Peyer's patch (tissue), 4 donors: Measurements from ENCODE around the gene IRF3. TPM values are rescaled to one million over a fixed set of nuclear protein-coding genes. Genes with fewer than 3 reads are reported as not detected.

Source experiments
- DNase-seq, 3 donors: peaks; one replicate each; pipeline ENCODE4 v3.0.0-alpha.2; 2017 to 2019
- H3K27ac ChIP-seq, 4 donors: fragments of 200-600 bp; sonication (generic); one replicate each; pipeline ENCODE4 v1.5.1; 2016 to 2019
- H3K27me3 ChIP-seq, 2 donors: fragments of 200-600 bp; sonication (generic); one replicate each; pipeline ENCODE4 v1.5.1; 2019
- H3K36me3 ChIP-seq, 3 donors: fragments of 200-600 bp; sonication (generic); one replicate each; pipeline ENCODE4 v1.5.1; 2016 to 2019
- H3K4me1 ChIP-seq, 4 donors: fragments of 200-600 bp; sonication (generic); one replicate each; pipeline ENCODE4 v1.5.1; 2016 to 2019
- H3K4me3 ChIP-seq, 4 donors: fragments of 200-600 bp; sonication (generic); 1 replicate in 3 of 4; 2 replicates in 1 of 4; pipeline ENCODE4 v1.5.1; 2016 to 2019; ENCODE audit warnings: mild to moderate bottlenecking in 1 of 4
- H3K9me3 ChIP-seq, 4 donors: fragments of 200-600 bp; sonication (generic); one replicate each; pipeline ENCODE4 v1.5.1; 2016 to 2019; ENCODE audit warnings: mild to moderate bottlenecking in 1 of 4
- CTCF ChIP-seq, 6 experiments: fragments of 450-650 bp in 4 of 6; fragments of 200-600 bp in 2 of 6; sonication (generic) in 1 of 6; IDR thresholded peaks; one replicate each; pipeline ENCODE4 v1.5.1; 2017 to 2019; ENCODE audit warnings: antibody characterized with exemption in 6 of 6, mild to moderate bottlenecking in 3 of 6, moderate library complexity in 1 of 6
- POLR2A ChIP-seq, 2 donors: fragments of 450-650 bp; IDR thresholded peaks; one replicate each; pipeline ENCODE4 v1.5.1; 2017; ENCODE audit warnings: antibody characterized with exemption in 2 of 2, mild to moderate bottlenecking in 2 of 2, moderate library complexity in 2 of 2
- total RNA-seq, 4 donors: library from RNA; depleted of rRNA; stranded (reverse); fragments of >200 nt; gene quantifications; one replicate each; pipeline ENCODE4 v1.1.0, GENCODE V29; 2016

IRF3 gene
- total RNA-seq, 4 donors from 2014 or later = 98.6 to 131 (median 120) TPM

GRCh38 chr19:49704888-49705642, 39.4 kb upstream of the IRF3 start:
- H3K36me3 ChIP-seq = no peaks in the 10 kb centered on the region
- H3K27me3 ChIP-seq = no peaks in the 10 kb centered on the region
- no peak overlapping the region for H3K4me3 ChIP-seq
- no peak for TF ChIP-seq POLR2A (IDR thresholded peaks at IDR 0.05)
- TF ChIP-seq CTCF (IDR thresholded peaks at IDR 0.05) = no peak
- no peak for DNase-seq
- no peaks in the 10 kb centered on the region for H3K9me3 ChIP-seq
- H3K27ac ChIP-seq = no peak overlapping the region
- H3K4me1 ChIP-seq = no peaks in the 10 kb centered on the region

DNA sequence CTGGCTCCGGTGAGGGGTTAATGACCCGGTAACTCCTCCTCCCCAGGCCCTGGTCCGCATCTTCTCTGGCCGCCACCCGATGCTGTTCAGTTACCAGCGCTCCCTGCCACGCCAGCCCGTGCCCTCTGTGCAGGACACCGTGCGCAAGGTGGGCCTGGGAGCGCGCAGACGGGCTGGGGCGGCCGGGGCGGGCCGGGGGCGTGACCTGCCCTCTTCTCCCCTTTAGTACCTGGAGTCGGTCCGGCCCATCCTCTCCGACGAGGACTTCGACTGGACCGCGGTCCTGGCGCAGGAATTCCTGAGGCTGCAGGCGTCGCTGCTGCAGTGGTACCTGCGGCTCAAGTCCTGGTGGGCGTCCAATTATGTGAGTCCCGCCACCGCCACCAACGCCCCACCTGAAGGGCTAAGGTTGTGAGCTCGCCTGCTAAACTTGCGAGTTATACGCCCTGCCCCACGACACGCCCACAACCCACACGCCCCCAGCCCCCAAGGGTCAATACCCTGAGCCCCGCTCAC, 35.7 kb upstream of the IRF3 start:
- no peaks in the 10 kb centered on the region for H3K36me3 ChIP-seq
- no peaks in the 10 kb centered on the region for H3K9me3 ChIP-seq
- H3K27ac ChIP-seq = no peak overlapping the region
- no peaks in the 10 kb centered on the region for H3K27me3 ChIP-seq
- DNase-seq = no peak
- H3K4me1 ChIP-seq = no peaks in the 10 kb centered on the region
- TF ChIP-seq CTCF (IDR thresholded peaks at IDR 0.05) = no peak
- no peak for TF ChIP-seq POLR2A (IDR thresholded peaks at IDR 0.05)
- no peak overlapping the region for H3K4me3 ChIP-seq

- DNase-seq = no peak
- Histone ChIP-seq H3K4me3 (no peak overlapping the region), H3K36me3 (no peaks in the 10 kb centered on the region), H3K9me3 (no peaks in the 10 kb centered on the region), H3K27ac (no peak overlapping the region), H3K4me1 (no peaks in the 10 kb centered on the region), H3K27me3 (no peaks in the 10 kb centered on the region)
- no peak for TF ChIP-seq CTCF (IDR thresholded peaks at IDR 0.05)
- TF ChIP-seq POLR2A (IDR thresholded peaks at IDR 0.05) = no peak
These were observed 34.9 kb upstream of the IRF3 start for GRCh38 chr19:49700563-49700962.

GRCh38 chr19:49699364-49699763, 33.7 kb upstream of the IRF3 start:
- TF ChIP-seq CTCF (IDR thresholded peaks at IDR 0.05) (no peak), POLR2A (IDR thresholded peaks at IDR 0.05) (no peak)
- Histone ChIP-seq H3K9me3 (no peaks in the 10 kb centered on the region), H3K36me3 (no peaks in the 10 kb centered on the region), H3K27ac (no peak overlapping the region), H3K4me3 (no peak overlapping the region), H3K4me1 (no peaks in the 10 kb centered on the region), H3K27me3 (no peaks in the 10 kb centered on the region)
- no peak for DNase-seq

DNA sequence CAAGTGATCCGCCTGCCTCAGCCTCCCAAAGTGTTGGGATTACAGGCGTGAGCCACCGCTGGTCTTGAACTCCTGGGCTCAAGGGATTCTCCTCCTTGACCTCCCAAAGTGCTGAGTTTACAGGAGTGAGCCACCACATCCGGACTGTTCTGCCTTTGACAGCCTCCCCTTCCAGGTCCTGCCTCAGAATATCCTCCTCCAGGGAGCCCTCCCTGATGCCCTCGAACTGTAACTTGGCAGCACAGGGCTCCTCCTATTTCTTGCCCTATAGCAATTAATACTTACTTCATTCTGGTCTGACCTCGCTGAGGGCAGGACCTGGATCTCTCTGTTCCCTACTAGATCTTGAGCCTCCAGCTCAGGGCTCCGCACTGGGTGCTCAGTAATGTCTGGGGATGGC, 31.2 kb upstream of the IRF3 start:
- no peak overlapping the region for H3K27ac ChIP-seq
- no peaks in the 10 kb centered on the region for H3K4me1 ChIP-seq
- H3K9me3 ChIP-seq = no peaks in the 10 kb centered on the region
- no peak for DNase-seq
- TF ChIP-seq POLR2A (IDR thresholded peaks at IDR 0.05) = no peak
- no peak for TF ChIP-seq CTCF (IDR thresholded peaks at IDR 0.05)
- no peaks in the 10 kb centered on the region for H3K27me3 ChIP-seq
- no peak overlapping the region for H3K4me3 ChIP-seq
- H3K36me3 ChIP-seq = no peaks in the 10 kb centered on the region
